ENCODE results near the gene ALPI.
"Not testable (repeated sequence)": the region's sequence is repeated elsewhere in the genome, so short reads cannot be mapped to it uniquely, and the experiment has no call there.

Gene ALPI

DNA sequence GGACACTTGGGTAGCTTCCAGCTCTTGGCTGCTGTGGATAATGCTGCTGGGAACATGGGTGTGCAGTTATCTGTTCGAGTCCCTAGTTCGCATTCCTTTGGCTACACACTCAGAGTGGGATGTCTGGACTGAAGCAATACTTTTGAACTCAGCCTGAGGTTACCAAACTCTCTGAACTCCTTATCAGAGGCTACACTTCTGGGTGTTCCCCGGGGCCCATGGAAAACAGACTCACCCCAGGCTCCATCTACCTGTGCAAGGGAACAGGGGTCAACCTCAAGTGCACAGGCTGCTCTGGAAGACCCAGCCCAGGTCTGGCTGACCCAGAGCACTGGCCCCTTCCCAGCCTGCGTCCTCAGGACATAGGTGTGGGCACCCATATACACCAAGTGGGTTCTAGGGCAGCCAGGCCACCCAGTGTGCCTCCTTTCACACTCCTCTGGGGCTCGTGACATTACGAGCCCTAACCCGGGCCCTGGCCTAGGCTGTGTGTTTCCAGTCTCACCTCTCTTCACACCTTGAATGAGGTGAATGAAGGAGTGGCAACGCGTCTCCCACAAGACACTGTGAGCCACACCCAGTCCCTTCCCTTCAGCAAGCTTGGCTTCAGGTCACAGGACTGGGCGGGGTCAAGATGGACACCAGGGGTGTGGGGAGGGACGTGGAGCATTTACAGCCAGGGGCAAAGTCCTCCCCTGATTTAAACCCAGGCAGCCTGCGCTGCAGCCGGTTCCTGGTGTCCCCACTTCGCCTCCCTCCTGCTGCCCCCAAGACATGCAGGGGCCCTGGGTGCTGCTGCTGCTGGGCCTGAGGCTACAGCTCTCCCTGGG lies at the start of gene ALPI:
Gene ALPI (plus strand): TSS at position 728 of the 830 bp plus-strand sequence. CDS start 47 bp downstream, at position 775.
- no peak for DNase-seq (ENCODE audit: low read depth, low spot score)

DNA sequence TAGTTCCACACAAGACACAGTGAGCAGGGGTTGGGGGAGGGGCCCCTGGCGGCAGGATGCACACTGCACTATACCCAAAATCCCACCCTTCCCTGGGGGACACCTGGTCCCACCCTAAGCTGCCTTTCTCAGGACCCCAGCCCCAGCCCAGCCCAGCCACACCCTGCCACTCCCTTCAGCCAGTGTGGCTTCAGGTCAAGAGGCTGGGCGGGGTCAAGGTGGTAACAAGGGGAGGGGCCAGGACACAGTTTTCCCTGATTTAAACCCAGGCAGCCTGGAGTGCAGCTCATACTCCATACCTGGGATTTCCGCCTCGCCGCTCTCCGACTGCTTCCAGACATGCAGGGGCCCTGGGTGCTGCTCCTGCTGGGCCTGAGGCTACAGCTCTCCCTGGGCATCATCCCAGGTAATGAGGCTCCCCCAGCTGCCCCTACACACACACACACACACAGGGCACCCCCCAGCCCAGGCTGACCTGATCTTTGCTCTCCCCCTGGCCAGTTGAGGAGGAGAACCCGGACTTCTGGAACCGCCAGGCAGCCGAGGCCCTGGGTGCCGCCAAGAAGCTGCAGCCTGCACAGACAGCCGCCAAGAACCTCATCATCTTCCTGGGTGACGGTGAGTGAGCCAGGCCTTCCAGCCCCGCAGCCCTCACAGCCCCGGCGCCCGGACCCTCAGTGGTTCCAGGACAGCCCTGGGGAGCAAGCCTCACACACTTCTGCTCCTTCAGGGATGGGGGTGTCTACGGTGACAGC lies 49.2 kb upstream of the ALPI start, which contains the start of gene ALPG:
Gene ALPG (plus strand): TSS at position 289 of the 755 bp plus-strand sequence. CDS start 51 bp downstream, at position 340.
- DNase-seq (ENCODE audit: low read depth, low spot score) = no peak

DNA sequence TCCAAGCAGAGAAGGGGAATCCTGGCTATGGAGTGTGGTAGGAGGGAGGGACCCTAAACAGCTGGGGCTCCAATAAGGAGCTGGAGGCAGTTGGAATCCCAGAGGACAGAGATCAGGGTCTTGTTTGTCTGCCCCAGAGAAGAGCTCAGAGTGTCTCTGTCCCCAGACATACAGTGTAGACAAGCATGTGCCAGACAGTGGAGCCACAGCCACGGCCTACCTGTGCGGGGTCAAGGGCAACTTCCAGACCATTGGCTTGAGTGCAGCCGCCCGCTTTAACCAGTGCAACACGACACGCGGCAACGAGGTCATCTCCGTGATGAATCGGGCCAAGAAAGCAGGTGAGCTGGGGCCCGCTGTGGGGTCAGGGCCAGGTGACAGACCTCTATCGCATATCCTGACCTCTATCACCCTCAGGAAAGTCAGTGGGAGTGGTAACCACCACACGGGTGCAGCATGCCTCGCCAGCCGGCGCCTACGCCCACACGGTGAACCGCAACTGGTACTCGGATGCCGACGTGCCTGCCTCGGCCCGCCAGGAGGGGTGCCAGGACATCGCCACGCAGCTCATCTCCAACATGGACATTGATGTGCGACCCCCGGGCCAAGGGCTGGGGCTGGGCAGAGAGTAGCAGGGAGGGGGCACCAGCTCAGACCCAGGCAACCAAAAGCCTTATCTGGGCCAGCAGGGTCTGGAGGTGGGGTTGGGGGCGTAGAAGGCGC lies 48.4 kb upstream of the ALPI start:
- not testable (repeated sequence) for DNase-seq (ENCODE audit: low read depth, low spot score)

DNA sequence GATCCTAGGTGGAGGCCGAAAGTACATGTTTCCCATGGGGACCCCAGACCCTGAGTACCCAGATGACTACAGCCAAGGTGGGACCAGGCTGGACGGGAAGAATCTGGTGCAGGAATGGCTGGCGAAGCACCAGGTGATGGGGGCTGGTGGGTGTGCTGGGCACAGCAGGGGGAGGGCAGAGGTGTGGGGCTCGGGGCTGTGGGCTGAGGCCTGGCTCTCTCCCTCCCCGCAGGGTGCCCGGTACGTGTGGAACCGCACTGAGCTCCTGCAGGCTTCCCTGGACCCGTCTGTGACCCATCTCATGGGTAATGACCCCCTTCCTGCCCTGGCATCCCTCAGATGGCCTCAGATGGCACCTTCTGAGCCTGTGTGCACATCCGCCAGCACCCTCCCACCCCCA lies 47.7 kb upstream of the ALPI start:
- not testable (repeated sequence) for DNase-seq (ENCODE audit: low read depth, low spot score)

DNA sequence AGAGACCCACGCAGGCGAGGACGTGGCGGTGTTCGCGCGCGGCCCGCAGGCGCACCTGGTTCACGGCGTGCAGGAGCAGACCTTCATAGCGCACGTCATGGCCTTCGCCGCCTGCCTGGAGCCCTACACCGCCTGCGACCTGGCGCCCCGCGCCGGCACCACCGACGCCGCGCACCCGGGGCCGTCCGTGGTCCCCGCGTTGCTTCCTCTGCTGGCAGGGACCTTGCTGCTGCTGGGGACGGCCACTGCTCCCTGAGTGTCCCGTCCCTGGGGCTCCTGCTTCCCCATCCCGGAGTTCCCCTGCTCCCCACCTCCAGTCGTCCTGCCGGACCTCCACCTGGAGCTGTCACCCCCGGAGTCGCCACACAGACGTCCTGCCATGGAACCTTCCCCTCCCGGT lies 46.3 kb upstream of the ALPI start:
- not testable (repeated sequence) for DNase-seq (ENCODE audit: low read depth, low spot score)

DNA sequence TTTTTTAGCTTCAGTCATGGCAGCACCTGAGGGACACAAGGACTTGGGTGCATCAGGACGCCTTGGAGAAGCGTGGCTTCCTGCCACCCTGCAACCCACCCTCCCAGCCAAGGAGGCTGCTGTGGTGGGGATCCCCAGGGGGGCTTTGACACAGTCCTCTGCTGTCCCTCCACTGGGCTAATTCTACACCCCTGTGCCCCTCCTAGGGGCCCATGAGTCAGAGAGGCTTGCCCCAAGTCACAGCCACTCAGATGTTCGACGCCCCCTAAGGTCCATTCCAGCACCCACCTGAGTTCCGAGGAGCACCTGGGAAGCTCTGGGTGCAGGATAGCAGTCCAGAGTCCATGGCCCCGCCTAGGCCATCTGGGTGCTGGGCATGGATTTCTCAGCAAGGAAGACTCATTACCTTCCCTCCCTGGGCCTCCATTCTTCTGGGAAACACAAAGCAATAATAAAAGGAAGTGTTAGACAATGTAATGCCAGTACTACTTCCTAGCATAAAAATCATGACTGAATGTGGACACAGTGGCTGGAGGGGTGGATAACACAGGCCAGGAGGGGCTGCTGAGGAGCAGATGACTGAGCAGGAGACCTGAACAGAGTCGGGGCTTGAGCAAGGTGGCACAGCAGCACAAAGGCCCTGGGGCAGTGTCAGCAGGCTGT lies 45.6 kb upstream of the ALPI start:
- DNase-seq (ENCODE audit: low read depth, low spot score) = no peak

DNA sequence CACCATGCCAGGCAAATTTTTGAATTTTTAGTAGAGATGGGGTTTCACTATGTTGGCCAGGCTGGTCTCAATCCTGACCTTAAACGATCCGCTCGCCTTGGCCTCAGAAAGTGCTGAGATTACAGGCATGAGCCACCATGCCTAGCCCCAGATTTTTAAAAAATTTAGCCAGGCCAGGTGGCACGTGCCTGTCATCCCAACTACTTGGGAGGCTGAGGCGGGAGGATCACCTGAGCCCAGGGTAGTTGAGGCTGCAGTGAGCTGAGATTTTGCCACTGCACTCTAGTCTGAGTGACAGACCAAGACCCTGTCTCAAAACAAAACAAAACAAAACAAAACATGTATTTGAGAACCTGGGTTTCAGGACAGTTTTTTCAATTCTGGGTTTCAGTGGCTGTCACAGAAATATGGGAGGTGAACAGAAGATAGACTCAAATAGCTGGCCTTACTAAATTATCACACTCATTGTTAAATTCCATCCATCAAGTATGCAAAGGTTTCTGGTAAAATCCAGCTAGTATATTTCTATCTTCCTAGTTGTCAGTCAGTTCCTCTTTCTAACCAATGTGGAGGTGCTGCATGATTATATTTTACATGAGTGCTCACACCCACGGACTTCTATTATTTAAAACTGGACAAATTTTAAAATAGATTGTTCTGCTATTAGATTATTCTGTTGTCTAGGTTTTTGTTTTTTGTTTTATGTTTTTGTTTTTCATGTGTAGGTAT lies 43.9 kb upstream of the ALPI start:
- no peak for DNase-seq (ENCODE audit: low read depth, low spot score)

DNA sequence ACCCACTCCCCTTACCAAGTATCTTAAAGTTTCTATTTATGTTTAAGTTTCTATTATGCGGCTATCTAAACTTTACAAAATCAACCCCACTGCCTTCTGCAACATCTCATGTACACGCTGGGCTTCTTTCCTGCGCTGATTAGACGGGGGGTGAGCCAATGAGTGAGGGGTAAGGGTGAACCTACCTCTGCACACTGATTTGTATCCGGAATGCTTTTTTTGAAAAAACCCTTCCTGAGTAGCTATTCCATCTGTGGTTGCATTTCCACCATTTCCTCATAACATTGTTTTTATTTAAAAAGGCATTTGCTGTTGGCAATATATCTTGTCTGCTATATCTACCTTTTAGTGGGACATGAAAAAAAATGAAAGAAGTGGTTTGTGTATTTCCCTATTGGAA lies 43.0 kb upstream of the ALPI start:
- no peak for DNase-seq (ENCODE audit: low read depth, low spot score)

DNA sequence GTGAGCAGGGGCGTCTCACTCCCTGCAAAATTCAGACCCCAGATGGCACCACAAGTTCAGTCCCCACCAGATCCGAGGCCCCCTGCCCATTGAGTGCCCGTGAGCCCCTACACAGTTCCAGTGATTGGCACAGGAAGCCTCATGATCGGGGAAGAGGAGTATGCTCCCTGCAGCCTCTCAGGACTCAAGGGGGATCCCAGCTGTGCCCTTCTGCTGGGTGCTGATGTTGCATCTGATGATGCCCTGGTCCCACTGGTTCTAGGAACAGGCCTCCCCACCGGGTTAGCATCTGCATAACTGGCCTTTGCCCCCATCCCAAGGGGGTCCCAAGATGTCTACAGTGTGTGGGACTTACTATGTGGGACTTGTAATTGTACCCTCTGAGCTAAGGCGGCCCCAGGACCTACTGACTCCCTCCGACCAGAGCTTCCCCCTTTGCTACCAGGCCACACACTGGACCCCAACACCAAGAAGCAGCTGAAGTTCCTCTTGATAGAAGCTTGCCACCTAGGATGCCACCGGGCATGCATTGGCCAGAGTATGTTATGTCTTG lies 40.7 kb upstream of the ALPI start:
- no peak for DNase-seq (ENCODE audit: low read depth, low spot score)

DNA sequence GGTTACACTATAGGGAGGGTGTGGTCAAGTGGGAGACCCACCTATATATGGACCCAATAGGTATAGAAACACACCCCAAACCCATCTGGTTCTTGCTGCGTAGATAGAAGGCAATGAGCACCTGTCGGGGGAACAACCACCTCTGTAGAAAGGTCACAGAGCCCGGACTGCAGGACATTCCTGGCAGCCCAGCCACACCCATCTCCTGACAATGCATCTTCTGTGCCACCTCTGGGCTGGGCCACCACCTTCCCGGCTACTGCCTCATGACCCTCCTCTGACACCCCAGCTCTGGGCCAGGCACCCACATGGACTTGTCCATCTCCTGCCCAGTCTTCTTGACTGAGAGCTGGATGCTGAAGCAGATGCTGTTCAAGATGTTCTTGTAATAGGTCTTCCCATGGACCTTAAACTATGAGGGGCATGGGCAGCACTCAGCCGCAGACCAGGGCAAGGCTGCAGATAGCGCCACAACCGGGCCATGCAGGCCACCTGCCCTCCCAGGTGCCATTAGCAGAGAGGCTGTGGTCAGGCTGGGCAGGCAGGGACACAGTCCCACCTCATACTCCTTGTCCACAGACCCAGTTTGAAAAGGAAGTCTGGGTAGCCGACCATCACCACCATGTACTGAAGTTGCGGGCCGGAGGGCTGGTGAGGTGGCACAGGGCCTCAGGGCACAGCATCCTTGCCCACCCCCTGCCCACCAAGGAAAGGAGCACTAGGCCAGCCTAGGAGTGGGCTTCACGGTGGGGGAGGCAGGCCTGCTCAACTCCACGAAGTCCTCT lies 40.0 kb upstream of the ALPI start:
- DNase-seq (ENCODE audit: low read depth, low spot score) = no peak

DNA sequence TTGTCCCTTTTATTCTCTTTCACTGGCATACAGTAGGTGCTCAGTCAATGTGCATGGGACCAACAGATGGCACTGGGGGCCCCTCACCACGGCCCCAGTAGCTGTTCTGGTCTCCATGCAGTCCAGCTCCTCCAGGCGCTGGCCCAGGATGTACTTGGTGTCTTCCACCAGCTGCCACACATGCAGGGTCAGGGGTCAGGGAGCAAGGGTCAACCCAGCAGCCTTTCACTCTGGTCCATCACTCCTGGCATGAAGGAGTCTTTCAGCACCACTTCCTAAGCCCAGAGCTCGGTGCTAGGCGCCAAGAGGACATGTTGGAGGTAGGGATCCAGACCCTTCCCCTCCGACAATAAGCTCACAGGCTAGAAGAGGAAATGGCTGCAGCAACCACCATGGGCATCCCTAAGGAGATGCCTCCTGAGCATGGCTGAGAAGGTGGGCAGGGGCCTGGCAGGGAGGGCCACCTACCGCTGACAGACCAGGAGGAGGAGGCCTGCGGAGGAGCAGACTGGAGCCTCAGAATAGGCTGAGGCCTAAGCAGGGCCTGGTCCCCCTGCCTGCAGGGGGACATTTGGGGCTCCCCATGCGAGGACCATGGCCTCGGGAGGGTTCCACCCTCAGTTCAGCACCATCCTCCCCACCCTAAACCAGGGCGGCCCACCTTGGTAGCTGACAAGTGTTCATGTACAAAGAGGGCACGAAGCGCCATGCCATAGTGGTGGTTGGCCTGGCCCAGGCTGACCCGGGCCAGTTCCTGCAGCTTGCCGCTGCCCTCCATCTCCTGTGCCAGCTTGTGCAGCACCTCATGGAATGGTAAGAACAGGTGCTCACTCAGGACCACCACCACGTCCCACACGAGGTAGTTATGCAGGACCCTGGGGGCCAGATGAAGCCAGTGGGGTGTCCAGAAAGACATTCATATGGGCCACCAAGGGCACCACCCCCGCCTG lies 39.2 kb upstream of the ALPI start:
- no peak for DNase-seq (ENCODE audit: low read depth, low spot score)

DNA sequence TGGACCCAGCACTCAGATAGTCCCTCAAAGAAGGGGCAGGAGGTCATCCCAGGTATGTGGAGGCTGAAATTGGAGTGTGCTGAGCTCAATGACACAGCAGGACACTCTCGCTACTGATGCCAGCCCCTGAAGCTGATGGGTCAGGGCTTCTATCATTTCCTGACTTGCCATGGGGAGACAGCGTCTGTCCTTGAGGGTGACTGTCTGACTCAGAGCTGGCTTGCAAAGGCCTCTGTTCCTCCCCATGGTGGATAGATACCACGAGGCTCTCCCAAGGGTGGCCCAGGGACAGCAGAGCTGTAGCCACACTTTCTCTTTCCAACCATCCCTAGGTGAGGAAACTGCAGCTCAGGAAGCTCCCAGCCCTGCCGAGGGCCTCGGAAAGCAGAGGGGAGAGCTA lies 38.5 kb upstream of the ALPI start:
- no peak for DNase-seq (ENCODE audit: low read depth, low spot score)

DNA sequence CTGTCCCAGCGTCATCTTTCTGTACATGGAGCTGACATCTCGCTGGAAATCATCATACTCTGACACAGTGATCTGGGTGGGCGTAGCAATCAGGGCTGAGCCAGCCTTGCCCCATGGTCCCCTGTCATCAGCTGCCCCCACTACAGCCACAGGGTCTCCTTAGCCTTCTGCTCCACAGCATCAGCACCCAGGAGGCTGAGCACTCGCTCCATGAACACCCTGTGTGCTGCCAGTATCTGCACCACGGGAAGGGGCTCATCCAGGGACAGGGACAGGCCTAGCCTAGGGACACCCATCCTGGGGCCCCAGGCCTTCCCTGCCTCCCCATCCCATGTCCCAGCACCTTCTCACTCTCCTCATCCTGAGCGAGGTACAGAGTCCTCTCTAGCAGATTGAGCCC lies 37.9 kb upstream of the ALPI start:
- DNase-seq (ENCODE audit: low read depth, low spot score) = no peak

DNA sequence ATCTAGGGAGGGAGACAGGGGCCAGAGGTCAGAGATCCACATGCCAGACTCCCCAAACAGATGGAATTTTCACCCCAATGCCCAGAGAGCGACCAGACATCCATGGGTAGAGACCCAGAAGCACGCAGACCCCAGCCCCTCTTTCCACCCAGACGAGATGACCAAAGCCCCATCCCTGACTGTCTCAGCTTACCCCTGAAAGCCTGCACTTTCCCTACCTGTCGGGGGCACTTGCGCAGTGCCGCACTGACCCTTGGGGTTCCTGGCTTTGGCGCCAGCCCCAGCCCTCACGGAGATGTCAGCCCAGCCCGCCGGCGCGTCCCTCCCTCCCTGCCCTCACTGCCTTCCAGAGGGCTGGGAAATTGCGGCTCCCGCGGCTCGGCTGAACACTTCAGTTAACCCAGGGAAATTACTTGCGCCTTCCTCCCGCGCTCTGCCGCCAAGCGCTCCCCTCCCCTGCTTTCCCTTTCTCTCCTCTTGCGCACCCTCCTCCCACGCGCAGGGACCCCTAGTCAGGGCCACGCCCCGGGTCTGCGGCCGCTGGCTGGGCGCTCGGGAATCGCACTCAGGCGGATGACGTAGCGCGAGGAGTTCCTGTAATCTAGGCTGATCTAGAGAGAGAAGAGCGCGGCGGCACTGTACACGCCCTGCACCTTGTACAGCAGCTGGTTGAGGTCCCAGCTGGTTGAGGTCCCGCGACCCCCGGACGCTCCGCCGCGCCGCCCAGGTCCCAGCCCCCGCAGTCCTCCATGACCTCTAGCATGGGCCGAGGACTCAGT lies 37.3 kb upstream of the ALPI start:
- DNase-seq (ENCODE audit: low read depth, low spot score) = peak; percentile 70

DNA sequence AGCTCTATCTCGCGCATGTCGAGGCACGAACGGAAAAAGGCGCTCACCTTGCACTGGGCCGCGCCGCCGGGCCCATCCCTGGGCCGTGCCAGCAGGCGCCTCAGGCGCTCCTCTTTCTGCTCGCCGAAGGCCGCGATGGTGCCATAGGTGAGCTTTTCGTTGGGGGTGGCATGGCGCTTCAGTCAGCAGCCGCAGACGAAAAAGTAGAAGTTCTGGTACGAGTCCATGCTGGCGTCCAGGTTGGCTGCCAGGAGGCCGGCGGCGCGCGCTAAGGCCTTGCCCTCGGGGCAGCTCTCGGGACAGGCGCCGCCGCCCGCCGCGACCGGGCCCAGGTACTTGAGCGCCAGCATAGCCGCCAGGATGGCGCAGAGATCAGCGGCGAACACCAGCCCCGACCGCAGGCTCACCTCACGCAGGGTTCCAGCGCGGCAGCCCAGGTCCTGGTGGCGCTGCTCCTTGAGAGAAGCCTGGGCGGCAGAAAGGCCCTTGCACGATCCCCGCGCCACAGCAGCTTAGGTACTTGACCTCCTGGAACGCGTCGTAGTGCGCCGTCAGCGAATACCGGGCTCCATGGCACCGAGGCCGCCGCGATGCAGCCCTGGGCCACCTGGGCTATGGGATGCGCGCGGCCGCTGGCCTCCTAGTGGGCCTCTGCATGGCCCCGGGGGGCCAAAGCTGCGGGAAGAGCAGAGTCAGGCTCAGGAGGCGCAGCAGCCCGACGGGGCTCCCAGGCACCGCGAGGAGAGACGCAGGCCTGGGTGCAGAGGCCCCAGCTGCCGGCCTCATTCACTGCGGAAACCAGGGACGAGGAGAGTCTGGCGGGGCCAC lies 36.5 kb upstream of the ALPI start:
- DNase-seq (ENCODE audit: low read depth, low spot score) = peak; percentile 33

DNA sequence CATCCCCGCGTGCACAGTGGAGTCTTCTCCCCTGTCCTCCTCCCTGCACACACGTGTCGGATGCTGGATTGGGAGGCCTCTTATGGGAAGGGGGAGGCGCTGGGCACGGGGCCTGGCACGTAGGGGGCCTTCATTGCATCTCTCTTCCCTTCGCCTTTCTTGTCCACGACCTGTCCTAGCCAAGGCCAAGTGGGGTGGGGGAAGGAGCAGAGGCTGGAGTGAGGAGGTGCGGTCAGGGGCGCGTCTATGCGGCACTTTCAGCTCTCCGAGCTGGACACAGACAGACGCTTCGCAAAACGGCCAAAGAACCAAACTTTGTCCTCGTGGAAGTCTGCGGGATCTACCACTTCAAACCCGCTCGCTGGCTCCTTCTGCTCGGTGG lies 35.9 kb upstream of the ALPI start:
- DNase-seq (ENCODE audit: low read depth, low spot score) = no peak
